CD4-positive, CD25-positive, alpha-beta regulatory T cell (primary cell): ENCODE measurements around the gene RIBC2. TPM values are rescaled to one million over a fixed set of nuclear protein-coding genes. Genes with fewer than 3 reads are reported as not detected.

ENCODE experiments used
- ATAC-seq, 2 donors: fragments of 150-1000 bp; cut with Tn5 transposase; one replicate each; pipeline ENCODE4 v1.10.0; 2021; ENCODE audit warnings: low read depth in 2 of 2, moderate number of reproducible peaks in 2 of 2, moderate library complexity in 1 of 2
- DNase-seq, 3 donors: peaks; one replicate each; pipeline versions ENCODE4 v3.0.0 to v3.0.0-alpha.2; 2012 to 2022; ENCODE audit warnings: mixed read lengths in 1 of 3
- H3K27ac ChIP-seq: one replicate; pipeline ENCODE4 v1.7.0; 2013; ENCODE audit warnings: mild to moderate bottlenecking, low read length; ENCODE audit not compliant: insufficient read depth, poor library complexity, severe bottlenecking
- H3K27me3 ChIP-seq: one replicate; pipeline ENCODE4 v1.7.0; 2013; ENCODE audit warnings: low read length; ENCODE audit not compliant: control insufficient read depth, insufficient read depth
- H3K36me3 ChIP-seq: one replicate; pipeline ENCODE4 v1.7.0; 2013; ENCODE audit warnings: mild to moderate bottlenecking, low read length, moderate library complexity; ENCODE audit not compliant: control insufficient read depth, insufficient read depth
- H3K4me1 ChIP-seq: 2 replicates; pipeline ENCODE4 v1.7.0; 2013; ENCODE audit warnings: mild to moderate bottlenecking, low read length; ENCODE audit not compliant: insufficient read depth, control insufficient read depth, poor library complexity, severe bottlenecking
- H3K4me3 ChIP-seq: one replicate; pipeline ENCODE4 v1.7.0; 2013; ENCODE audit warnings: low read depth, mild to moderate bottlenecking, low read length, moderate library complexity
- H3K9me3 ChIP-seq, 2 experiments: 1 replicate in 1 of 2; 2 replicates in 1 of 2; pipeline ENCODE4 v1.7.0; 2013; ENCODE audit warnings: low read length in 2 of 2, mild to moderate bottlenecking in 1 of 2, moderate library complexity in 1 of 2; ENCODE audit not compliant: control insufficient read depth in 2 of 2
- H3K27ac Mint-ChIP-seq, 3 donors: one replicate each; pipeline ENCODE4 v1.8.0; 2020 to 2022; ENCODE audit warnings: mild to moderate bottlenecking in 3 of 3, mixed read lengths in 3 of 3, moderate library complexity in 2 of 3
- H3K27me3 Mint-ChIP-seq: one replicate; pipeline ENCODE4 v1.8.0; 2022; ENCODE audit warnings: mild to moderate bottlenecking, mixed read lengths
- H3K36me3 Mint-ChIP-seq: one replicate; pipeline ENCODE4 v1.8.0; 2020; ENCODE audit warnings: mixed read lengths
- H3K4me1 Mint-ChIP-seq, 4 donors: one replicate each; pipeline ENCODE4 v1.8.0; 2020 to 2022; ENCODE audit warnings: mixed read lengths in 4 of 4, mild to moderate bottlenecking in 1 of 4
- H3K4me3 Mint-ChIP-seq, 4 donors: one replicate each; pipeline ENCODE4 v1.8.0; 2020 to 2022; ENCODE audit warnings: mild to moderate bottlenecking in 4 of 4, mixed read lengths in 4 of 4, moderate library complexity in 3 of 4
- H3K9me3 Mint-ChIP-seq, 7 donors: one replicate each; pipeline ENCODE4 v1.8.0; 2020 to 2022; ENCODE audit warnings: mixed read lengths in 7 of 7, mild to moderate bottlenecking in 3 of 7, moderate library complexity in 2 of 7
- polyA plus RNA-seq, 4 donors: library from polyadenylated mRNA; unstranded; fragments of 300-500 nt; fragmentation: Illumina TruSeq; gene quantifications; one replicate each; pipeline ENCODE4 v1.2.3, GENCODE V29; 2021
- total RNA-seq: library from RNA; stranded (reverse); gene quantifications from one replicate; pipeline ENCODE4 v1.2.3, GENCODE V29; 2022

The RIBC2 gene
- total and polyA plus RNA-seq, 5 donors from 2014 or later, result 0.15 to 0.67 TPM; not detected in 3

- H3K4me3 Mint-ChIP-seq, result no peak overlapping the region
- no peak overlapping the region for H3K4me3 ChIP-seq
- H3K4me1 ChIP-seq, result no peaks in the 10 kb centered on the region
- peaks cover 0 to 4% (median 0%) of the 10 kb centered on the region in 7 donors for H3K9me3 Mint-ChIP-seq
- DNase-seq (no peak), ATAC-seq (no peak)
- H3K9me3 ChIP-seq, result no peaks in the 10 kb centered on the region
- H3K36me3 ChIP-seq, result no peaks in the 10 kb centered on the region
- H3K27me3 Mint-ChIP-seq, result peaks cover 11% of the 10 kb centered on the region
- no peaks in the 10 kb centered on the region for H3K27me3 ChIP-seq
- no peaks in the 10 kb centered on the region for H3K4me1 Mint-ChIP-seq
- no peaks in the 10 kb centered on the region for H3K36me3 Mint-ChIP-seq
- no peak overlapping the region for H3K27ac Mint-ChIP-seq
- H3K27ac ChIP-seq, result no peak overlapping the region
Measured at GRCh38 chr22:45476814-45477213, 63.3 kb downstream of the RIBC2 start.

GRCh38 chr22:45477366-45478107 is 64.0 kb downstream of the RIBC2 start:
- H3K27me3 ChIP-seq, result no peaks in the 10 kb centered on the region
- Mint-ChIP-seq H3K36me3 (no peaks in the 10 kb centered on the region), H3K4me1 (no peaks in the 10 kb centered on the region), H3K27me3 (peaks cover 11% of the 10 kb centered on the region), H3K4me3 (no peak overlapping the region), H3K9me3 (peaks cover 0 to 4% (median 0%) of the 10 kb centered on the region in 7 donors), H3K27ac (no peak overlapping the region)
- ATAC-seq (no peak), DNase-seq (no peak)
- H3K27ac ChIP-seq, result no peak overlapping the region
- no peaks in the 10 kb centered on the region for H3K4me1 ChIP-seq
- no peak overlapping the region for H3K4me3 ChIP-seq
- no peaks in the 10 kb centered on the region for H3K9me3 ChIP-seq
- no peaks in the 10 kb centered on the region for H3K36me3 ChIP-seq

GRCh38 chr22:45478108-45478771 is 64.7 kb downstream of the RIBC2 start:
- peaks cover 0 to 4% (median 0%) of the 10 kb centered on the region in 7 donors for H3K9me3 Mint-ChIP-seq
- no peak overlapping the region for H3K27ac ChIP-seq
- ATAC-seq (no peak), DNase-seq (no peak)
- peaks cover 11% of the 10 kb centered on the region for H3K27me3 Mint-ChIP-seq
- no peak overlapping the region for H3K4me3 Mint-ChIP-seq
- no peaks in the 10 kb centered on the region for H3K9me3 ChIP-seq
- H3K4me1 Mint-ChIP-seq, result no peaks in the 10 kb centered on the region
- no peaks in the 10 kb centered on the region for H3K36me3 Mint-ChIP-seq
- no peaks in the 10 kb centered on the region for H3K27me3 ChIP-seq
- no peak overlapping the region for H3K27ac Mint-ChIP-seq
- H3K4me1 ChIP-seq, result no peaks in the 10 kb centered on the region
- no peak overlapping the region for H3K4me3 ChIP-seq
- H3K36me3 ChIP-seq, result no peaks in the 10 kb centered on the region

- H3K9me3 Mint-ChIP-seq, result peaks cover 0 to 4% (median 0%) of the 10 kb centered on the region in 7 donors
- Histone ChIP-seq H3K27ac (no peak overlapping the region), H3K4me1 (no peaks in the 10 kb centered on the region), H3K36me3 (no peaks in the 10 kb centered on the region), H3K9me3 (no peaks in the 10 kb centered on the region), H3K4me3 (no peak overlapping the region), H3K27me3 (no peaks in the 10 kb centered on the region)
- ATAC-seq (no peak), DNase-seq (no peak)
- H3K4me3 Mint-ChIP-seq, result no peak overlapping the region
- peaks cover 20% of the 10 kb centered on the region for H3K27me3 Mint-ChIP-seq
- H3K36me3 Mint-ChIP-seq, result peaks cover 4% of the 10 kb centered on the region
- no peaks in the 10 kb centered on the region for H3K4me1 Mint-ChIP-seq
- no peak overlapping the region for H3K27ac Mint-ChIP-seq
Measured at GRCh38 chr22:45480717-45481116, 67.2 kb downstream of the RIBC2 start.

GRCh38 chr22:45481661-45482060 is 68.2 kb downstream of the RIBC2 start:
- no peak for ATAC-seq
- DNase-seq, result no peak
- no peak overlapping the region for H3K4me3 Mint-ChIP-seq
- no peak overlapping the region for H3K27ac Mint-ChIP-seq
- Histone ChIP-seq H3K4me1 (no peaks in the 10 kb centered on the region), H3K4me3 (no peak overlapping the region), H3K27me3 (no peaks in the 10 kb centered on the region), H3K9me3 (no peaks in the 10 kb centered on the region), H3K27ac (no peak overlapping the region), H3K36me3 (no peaks in the 10 kb centered on the region)
- H3K27me3 Mint-ChIP-seq, result peaks cover 18% of the 10 kb centered on the region
- peaks cover 0 to 4% (median 0%) of the 10 kb centered on the region in 7 donors for H3K9me3 Mint-ChIP-seq
- peaks cover 4% of the 10 kb centered on the region for H3K36me3 Mint-ChIP-seq
- H3K4me1 Mint-ChIP-seq, result no peaks in the 10 kb centered on the region

Other genes starting within 250 kb of the RIBC2 start
- gene NUP50, start 249.8 kb upstream of the RIBC2 start, total RNA-seq, result 98.8 TPM
- 10 to 100 TPM; 52.0 to 70.1 (median 65.2) TPM for gene NUP50, start 249.8 kb upstream of the RIBC2 start, polyA plus RNA-seq
- 21.3 TPM for gene KIAA0930, start 172.8 kb upstream of the RIBC2 start, total RNA-seq
- 1 to 10 TPM in 2 of 4 donors, under 1 TPM in 2; 0.70 to 2.4 (median 1.4) TPM for gene KIAA0930, start 172.8 kb upstream of the RIBC2 start, polyA plus RNA-seq
- gene UPK3A, start 128.7 kb upstream of the RIBC2 start, total RNA-seq, result not detected
- gene UPK3A, start 128.7 kb upstream of the RIBC2 start, polyA plus RNA-seq, result not detected
- gene FAM118A, start 103.8 kb upstream of the RIBC2 start, total RNA-seq, result 456 TPM
- gene FAM118A, start 103.8 kb upstream of the RIBC2 start, polyA plus RNA-seq, result 10 to 100 TPM; 34.5 to 66.1 (median 48.2) TPM
- gene SMC1B, start 94 bp upstream of the RIBC2 start, total RNA-seq, result not detected
- not detected for gene SMC1B, start 94 bp upstream of the RIBC2 start, polyA plus RNA-seq
- 0.49 TPM for gene FBLN1, start 89.2 kb downstream of the RIBC2 start, total RNA-seq
- not detected for gene FBLN1, start 89.2 kb downstream of the RIBC2 start, polyA plus RNA-seq